GM21528 (cell line): ENCODE results near the gene TSPOAP1.

ENCODE experiments used
- ATAC-seq: cut with Tn5 transposase; IDR thresholded peaks from one replicate; pipeline ENCODE4 v1.9.1; 2021; ENCODE audit warnings: mild to moderate bottlenecking, moderate library complexity; ENCODE audit not compliant: unreplicated experiment, low FRiP score

Gene TSPOAP1

GRCh38 chr17:58328195-58329034 lies at the start of gene TSPOAP1:
Gene TSPOAP1 (minus strand): TSS chr17:58328795. CDS start chr17:58327920, 875 bp downstream.
- peak; percentile 1 for ATAC-seq

GRCh38 chr17:58377661-58378060 lies 49.1 kb upstream of the TSPOAP1 start:
- no peak for ATAC-seq

GRCh38 chr17:58377093-58377601 lies 48.6 kb upstream of the TSPOAP1 start:
- ATAC-seq = no peak

GRCh38 chr17:58376472-58377000 lies 47.9 kb upstream of the TSPOAP1 start:
- no peak for ATAC-seq

GRCh38 chr17:58375811-58376210 lies 47.2 kb upstream of the TSPOAP1 start:
- ATAC-seq = no peak

GRCh38 chr17:58375256-58375655 lies 46.7 kb upstream of the TSPOAP1 start:
- ATAC-seq = no peak

GRCh38 chr17:58373923-58374322 lies 45.3 kb upstream of the TSPOAP1 start:
- ATAC-seq = no peak

- ATAC-seq = no peak
Measured at GRCh38 chr17:58373003-58373402, 44.4 kb upstream of the TSPOAP1 start.

- no peak for ATAC-seq
Measured at GRCh38 chr17:58371300-58371950, 42.8 kb upstream of the TSPOAP1 start.

- no peak for ATAC-seq
Measured at GRCh38 chr17:58370716-58371115, 42.1 kb upstream of the TSPOAP1 start.

GRCh38 chr17:58370309-58370708 lies 41.7 kb upstream of the TSPOAP1 start:
- ATAC-seq = no peak

GRCh38 chr17:58369214-58370031 lies 40.8 kb upstream of the TSPOAP1 start:
- ATAC-seq = no peak

GRCh38 chr17:58368860-58369213 lies 40.2 kb upstream of the TSPOAP1 start:
- no peak for ATAC-seq

GRCh38 chr17:58367461-58367860 lies 38.9 kb upstream of the TSPOAP1 start:
- ATAC-seq = no peak

GRCh38 chr17:58365980-58366595 lies 37.5 kb upstream of the TSPOAP1 start:
- no peak for ATAC-seq

- ATAC-seq = no peak
Measured at GRCh38 chr17:58365185-58365979, 36.8 kb upstream of the TSPOAP1 start.

GRCh38 chr17:58364270-58364942 lies 35.8 kb upstream of the TSPOAP1 start:
- ATAC-seq = no peak

- no peak for ATAC-seq
Measured at GRCh38 chr17:58363457-58364185, 35.0 kb upstream of the TSPOAP1 start.
